Stimulated activated naive B cell treated with anti-CD40 and anti-IgM and Interleukin-4, amounts not matched to agents 10 μg/mL and 1 μg/mL and 100 μg/mL, for 72 hours (primary cell): ENCODE measurements around the gene RPL29.
"Not testable (repeated sequence)": the region's sequence is repeated elsewhere in the genome, so short reads cannot be mapped to it uniquely, and the experiment has no call there.

Experiments used
- ATAC-seq, 2 donors: fragments of 150-1000 bp; cut with Tn5 transposase; replicated peaks; 2 replicates each; pipeline ENCODE4 v1.10.0; 2021; ENCODE audit warnings: moderate library complexity in 1 of 2
- DNase-seq: peaks from one replicate; pipeline ENCODE4 v3.0.0; 2021
- H3K27ac Mint-ChIP-seq: one replicate; pipeline ENCODE4 v1.8.0; 2022; ENCODE audit warnings: mild to moderate bottlenecking, mixed read lengths
- H3K27me3 Mint-ChIP-seq, 2 donors: one replicate each; pipeline ENCODE4 v1.8.0; 2022; ENCODE audit warnings: mixed read lengths in 2 of 2
- H3K36me3 Mint-ChIP-seq, 2 donors: one replicate each; pipeline ENCODE4 v1.8.0; 2022; ENCODE audit warnings: mixed read lengths in 2 of 2, mild to moderate bottlenecking in 1 of 2
- H3K4me1 Mint-ChIP-seq, 2 donors: one replicate each; pipeline ENCODE4 v1.8.0; 2022; ENCODE audit warnings: mixed read lengths in 2 of 2, mild to moderate bottlenecking in 1 of 2
- H3K4me3 Mint-ChIP-seq, 2 donors: one replicate each; pipeline ENCODE4 v1.8.0; 2022; ENCODE audit warnings: mild to moderate bottlenecking in 2 of 2, mixed read lengths in 2 of 2, moderate library complexity in 1 of 2
- H3K9me3 Mint-ChIP-seq, 2 donors: one replicate each; pipeline ENCODE4 v1.8.0; 2022; ENCODE audit warnings: mixed read lengths in 2 of 2, mild to moderate bottlenecking in 1 of 2

The RPL29 gene

GRCh38 chr3:52005571-52005986 lies 9.9 kb upstream of the RPL29 start:
- ATAC-seq (no peak), DNase-seq (no peak)
- no peaks in the 10 kb centered on the region for H3K9me3 Mint-ChIP-seq

GRCh38 chr3:52004906-52005395 lies 9.3 kb upstream of the RPL29 start:
- Mint-ChIP-seq H3K36me3 (no peaks in the 10 kb centered on the region), H3K9me3 (no peaks in the 10 kb centered on the region), H3K4me1 (peaks cover 14 to 24% of the 10 kb centered on the region in 2 donors), H3K27me3 (peaks cover 5 to 19% of the 10 kb centered on the region in 2 donors), H3K27ac (peak overlapping the region; percentile 48), H3K4me3 (no peak overlapping the region)
- DNase-seq = no peak
- no peak for ATAC-seq

More at GRCh38 chr3:52005571-52005986, 9.9 kb upstream of the RPL29 start:
- Mint-ChIP-seq H3K27me3 (peaks cover 5 to 19% of the 10 kb centered on the region in 2 donors), H3K36me3 (no peaks in the 10 kb centered on the region), H3K4me1 (peaks cover 14 to 24% of the 10 kb centered on the region in 2 donors), H3K4me3 (no peak overlapping the region), H3K27ac (no peak overlapping the region)

GRCh38 chr3:52004163-52004787 lies 8.6 kb upstream of the RPL29 start:
- Mint-ChIP-seq H3K36me3 (no peaks in the 10 kb centered on the region), H3K4me1 (peaks cover 14 to 24% of the 10 kb centered on the region in 2 donors), H3K27me3 (peaks cover 5 to 19% of the 10 kb centered on the region in 2 donors), H3K9me3 (no peaks in the 10 kb centered on the region), H3K4me3 (no peak overlapping the region), H3K27ac (no peak overlapping the region)
- ATAC-seq (no peak), DNase-seq (no peak)

- Mint-ChIP-seq H3K9me3 (no peaks in the 10 kb centered on the region), H3K27ac (no peak overlapping the region), H3K4me3 (no peak overlapping the region), H3K27me3 (peaks cover 10 to 19% of the 10 kb centered on the region in 2 donors), H3K4me1 (peaks cover 14 to 24% of the 10 kb centered on the region in 2 donors), H3K36me3 (no peaks in the 10 kb centered on the region)
- no peak for ATAC-seq
- no peak for DNase-seq
These were observed 7.1 kb upstream of the RPL29 start for GRCh38 chr3:52002748-52003147.

- DNase-seq (peak; percentile 78), ATAC-seq (peak; percentile 96 to 98)
- Mint-ChIP-seq H3K4me1 (peaks cover 14 to 24% of the 10 kb centered on the region in 2 donors), H3K27me3 (peaks cover 11 to 19% of the 10 kb centered on the region in 2 donors), H3K4me3 (no peak overlapping the region), H3K27ac (no peak overlapping the region), H3K36me3 (no peaks in the 10 kb centered on the region), H3K9me3 (no peaks in the 10 kb centered on the region)
These were observed 5.8 kb upstream of the RPL29 start for GRCh38 chr3:52001443-52001974.

GRCh38 chr3:51999846-52000245 lies 4.2 kb upstream of the RPL29 start:
- H3K36me3 Mint-ChIP-seq = peaks cover 10% of the 10 kb centered on the region in 2 donors
- DNase-seq = no peak
- no peak overlapping the region for H3K4me3 Mint-ChIP-seq
- ATAC-seq = no peak
- peaks cover 10 to 20% of the 10 kb centered on the region in 2 donors for H3K4me1 Mint-ChIP-seq
- H3K27me3 Mint-ChIP-seq = peaks cover 4 to 11% of the 10 kb centered on the region in 2 donors
- no peaks in the 10 kb centered on the region for H3K9me3 Mint-ChIP-seq
- H3K27ac Mint-ChIP-seq = no peak overlapping the region

GRCh38 chr3:51998774-51999173 lies 3.1 kb upstream of the RPL29 start:
- H3K4me3 Mint-ChIP-seq = no peak overlapping the region
- H3K36me3 Mint-ChIP-seq = peaks cover 19 to 21% of the 10 kb centered on the region in 2 donors
- H3K4me1 Mint-ChIP-seq = peaks cover 14 to 30% of the 10 kb centered on the region in 2 donors
- peaks cover 0 to 11% of the 10 kb centered on the region in 2 donors for H3K27me3 Mint-ChIP-seq
- no peak overlapping the region for H3K27ac Mint-ChIP-seq
- H3K9me3 Mint-ChIP-seq = no peaks in the 10 kb centered on the region
- DNase-seq = no peak
- ATAC-seq = no peak

- peaks cover 25 to 27% of the 10 kb centered on the region in 2 donors for H3K36me3 Mint-ChIP-seq
- peaks cover 17 to 37% of the 10 kb centered on the region in 2 donors for H3K4me1 Mint-ChIP-seq
- H3K27me3 Mint-ChIP-seq = peaks cover 0 to 9% of the 10 kb centered on the region in 2 donors
- no peak overlapping the region for H3K27ac Mint-ChIP-seq
- DNase-seq = no peak
- H3K9me3 Mint-ChIP-seq = no peaks in the 10 kb centered on the region
- no peak overlapping the region for H3K4me3 Mint-ChIP-seq
- no peak for ATAC-seq
These were observed 2.4 kb upstream of the RPL29 start for GRCh38 chr3:51997935-51998596.

GRCh38 chr3:51997172-51997571 lies 1.5 kb upstream of the RPL29 start:
- Mint-ChIP-seq H3K4me3 (no peak overlapping the region), H3K27me3 (peaks cover 0 to 6% of the 10 kb centered on the region in 2 donors), H3K4me1 (peaks cover 22 to 44% of the 10 kb centered on the region in 2 donors), H3K9me3 (no peaks in the 10 kb centered on the region), H3K27ac (no peak overlapping the region), H3K36me3 (peaks cover 32 to 34% of the 10 kb centered on the region in 2 donors)
- ATAC-seq = no peak
- DNase-seq = no peak

GRCh38 chr3:51994530-51994929 lies 1.2 kb downstream of the RPL29 start:
- Mint-ChIP-seq H3K27ac (peak overlapping the region; percentile 100), H3K4me1 (peaks cover 21 to 50% of the 10 kb centered on the region in 2 donors), H3K4me3 (peak overlapping the region; percentile 93 to 100), H3K9me3 (no peaks in the 10 kb centered on the region), H3K36me3 (peaks cover 44 to 49% of the 10 kb centered on the region in 2 donors), H3K27me3 (peaks cover 0 to 6% of the 10 kb centered on the region in 2 donors)
- no peak for ATAC-seq
- no peak for DNase-seq

- Mint-ChIP-seq H3K4me1 (peaks cover 21 to 58% of the 10 kb centered on the region in 2 donors), H3K36me3 (peaks cover 45 to 54% of the 10 kb centered on the region in 2 donors), H3K4me3 (peak overlapping the region; percentile 93 to 100), H3K27ac (peak overlapping the region; percentile 100)
- not testable (repeated sequence) for H3K27me3 Mint-ChIP-seq, H3K9me3 Mint-ChIP-seq, ATAC-seq, DNase-seq
These were observed 2.0 kb downstream of the RPL29 start for GRCh38 chr3:51993657-51994056.

GRCh38 chr3:51992017-51992682 lies 3.5 kb downstream of the RPL29 start:
- Mint-ChIP-seq H3K4me3 (peak overlapping the region; percentile 48 to 53), H3K9me3 (no peaks in the 10 kb centered on the region), H3K27me3 (no peaks in the 10 kb centered on the region), H3K27ac (peak overlapping the region; percentile 79), H3K4me1 (peaks cover 21 to 66% of the 10 kb centered on the region in 2 donors), H3K36me3 (peaks cover 47 to 57% of the 10 kb centered on the region in 2 donors)
- ATAC-seq (no peak), DNase-seq (no peak)

- Mint-ChIP-seq H3K4me1 (peaks cover 20 to 61% of the 10 kb centered on the region in 2 donors), H3K27ac (peak overlapping the region; percentile 84), H3K36me3 (peaks cover 43 to 53% of the 10 kb centered on the region in 2 donors)
- H3K27me3 Mint-ChIP-seq, H3K4me3 Mint-ChIP-seq, H3K9me3 Mint-ChIP-seq, ATAC-seq, DNase-seq: not testable (repeated sequence)
These were observed 5.2 kb downstream of the RPL29 start for GRCh38 chr3:51990501-51990971.
